MM.1S (cell line): Measurements from ENCODE around the gene TENT4A.

Experiments used
- DNase-seq: peaks from one replicate; pipeline ENCODE4 v3.0.0-alpha.2; 2015
- H2AFZ ChIP-seq: fragments of 300-600 bp; sonication (generic); 2 replicates; pipeline ENCODE4 v1.6.0; 2016; ENCODE audit warnings: antibody characterized with exemption, low read length
- H3F3A ChIP-seq: fragments of 300-600 bp; sonication (generic); 2 replicates; pipeline ENCODE4 v1.6.1; 2016; ENCODE audit warnings: mild to moderate bottlenecking, antibody characterized with exemption, low read length, moderate library complexity, mixed read lengths; ENCODE audit not compliant: insufficient read depth
- H3K27ac ChIP-seq: fragments of 300-600 bp; sonication (generic); 2 replicates; pipeline ENCODE4 v1.5.1; 2016; ENCODE audit warnings: mild to moderate bottlenecking, low read length
- H3K27me3 ChIP-seq: fragments of 300-600 bp; sonication (generic); replicated peaks from 2 replicates; pipeline ENCODE4 v1.6.0; 2016; ENCODE audit warnings: low read length; ENCODE audit not compliant: insufficient read depth
- H3K36me3 ChIP-seq: fragments of 300-600 bp; sonication (generic); replicated peaks from 2 replicates; pipeline ENCODE4 v1.6.1; 2016; ENCODE audit warnings: mild to moderate bottlenecking, low read length, mixed read lengths; ENCODE audit not compliant: insufficient read depth
- H3K4me1 ChIP-seq: fragments of 300-600 bp; sonication (generic); 2 replicates; pipeline ENCODE4 v1.6.1; 2016; ENCODE audit warnings: low read length, mixed read lengths
- H3K4me2 ChIP-seq: fragments of 300-600 bp; sonication (generic); 2 replicates; pipeline ENCODE4 v1.6.0; 2016; ENCODE audit warnings: low read depth, low read length
- H3K4me3 ChIP-seq: fragments of 300-600 bp; sonication (generic); 2 replicates; pipeline ENCODE4 v1.5.1; 2016; ENCODE audit warnings: low read length, mixed read lengths
- H3K79me2 ChIP-seq: fragments of 300-600 bp; sonication (generic); 2 replicates; pipeline ENCODE4 v1.6.1; 2016; ENCODE audit warnings: mixed run types, low read length, mixed read lengths
- H3K9ac ChIP-seq: fragments of 300-600 bp; sonication (generic); 2 replicates; pipeline ENCODE4 v1.6.1; 2016; ENCODE audit warnings: low read length, mixed read lengths
- H3K9me2 ChIP-seq: fragments of 300-600 bp; sonication (generic); replicated peaks from 2 replicates; pipeline ENCODE4 v1.6.1; 2016; ENCODE audit warnings: mild to moderate bottlenecking, low read length, mixed read lengths; ENCODE audit not compliant: insufficient read depth
- H3K9me3 ChIP-seq: fragments of 300-600 bp; sonication (generic); replicated peaks from 2 replicates; pipeline ENCODE4 v1.6.1; 2016; ENCODE audit warnings: mild to moderate bottlenecking, low read length, mixed read lengths; ENCODE audit not compliant: insufficient read depth
- H4K20me1 ChIP-seq: fragments of 300-600 bp; sonication (generic); 2 replicates; pipeline ENCODE4 v1.6.1; 2016; ENCODE audit warnings: mild to moderate bottlenecking, low read length, moderate library complexity, mixed read lengths; ENCODE audit not compliant: insufficient read depth
- EZH2 ChIP-seq: fragments of 300-600 bp; sonication (generic); optimal IDR thresholded peaks from 2 replicates; pipeline ENCODE3; 2017; ENCODE audit warnings: low read depth, mild to moderate bottlenecking, antibody characterized with exemption, low read length, mixed read lengths
- EZH2phosphoT487 ChIP-seq: fragments of 300-600 bp; sonication (generic); IDR thresholded peaks from 2 replicates; pipeline ENCODE4 v1.6.1; 2018; ENCODE audit warnings: antibody characterized with exemption, low read length
- TF ChIP-seq, protein P1 (sequence below): fragments of 300-600 bp; sonication (generic); IDR thresholded peaks from 2 replicates; pipeline ENCODE4 v1.5.1; 2016; ENCODE audit warnings: antibody characterized with exemption, low read length, mixed read lengths

TENT4A gene

DNA sequence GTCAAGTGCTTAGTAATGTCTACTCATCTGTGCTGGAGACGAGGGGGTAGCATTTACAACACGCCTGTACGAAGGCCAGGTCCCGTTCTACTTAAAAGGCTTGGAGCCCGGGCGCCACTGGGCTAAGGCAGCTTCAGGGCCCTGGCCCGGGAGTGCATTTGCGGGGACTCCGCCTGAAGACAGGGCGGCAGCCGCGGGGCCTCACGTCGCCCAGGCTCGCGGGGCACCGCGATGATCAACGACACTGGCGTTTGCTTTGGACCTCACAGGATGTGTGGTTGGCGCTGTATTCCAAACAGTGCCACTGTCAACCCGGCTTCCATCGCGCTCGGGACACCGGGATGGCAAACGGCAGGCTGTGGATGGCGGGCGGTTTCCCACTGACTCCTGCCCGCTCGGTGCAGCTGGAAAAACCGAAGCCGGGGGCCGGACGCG is 1.1 kb upstream of the TENT4A start:
- no peak for TF ChIP-seq EZH2phosphoT487
- no peak for TF ChIP-seq EZH2
- TF ChIP-seq, protein P1, sequence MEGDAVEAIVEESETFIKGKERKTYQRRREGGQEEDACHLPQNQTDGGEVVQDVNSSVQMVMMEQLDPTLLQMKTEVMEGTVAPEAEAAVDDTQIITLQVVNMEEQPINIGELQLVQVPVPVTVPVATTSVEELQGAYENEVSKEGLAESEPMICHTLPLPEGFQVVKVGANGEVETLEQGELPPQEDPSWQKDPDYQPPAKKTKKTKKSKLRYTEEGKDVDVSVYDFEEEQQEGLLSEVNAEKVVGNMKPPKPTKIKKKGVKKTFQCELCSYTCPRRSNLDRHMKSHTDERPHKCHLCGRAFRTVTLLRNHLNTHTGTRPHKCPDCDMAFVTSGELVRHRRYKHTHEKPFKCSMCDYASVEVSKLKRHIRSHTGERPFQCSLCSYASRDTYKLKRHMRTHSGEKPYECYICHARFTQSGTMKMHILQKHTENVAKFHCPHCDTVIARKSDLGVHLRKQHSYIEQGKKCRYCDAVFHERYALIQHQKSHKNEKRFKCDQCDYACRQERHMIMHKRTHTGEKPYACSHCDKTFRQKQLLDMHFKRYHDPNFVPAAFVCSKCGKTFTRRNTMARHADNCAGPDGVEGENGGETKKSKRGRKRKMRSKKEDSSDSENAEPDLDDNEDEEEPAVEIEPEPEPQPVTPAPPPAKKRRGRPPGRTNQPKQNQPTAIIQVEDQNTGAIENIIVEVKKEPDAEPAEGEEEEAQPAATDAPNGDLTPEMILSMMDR: no peak
- DNase-seq: peak; percentile 64
- Histone ChIP-seq H3K4me1 (peaks cover 42% of the 10 kb centered on the region), H3K36me3 (no peaks in the 10 kb centered on the region), H3K27me3 (no peaks in the 10 kb centered on the region), H3K79me2 (peaks cover 29% of the 10 kb centered on the region), H3K9me3 (no peaks in the 10 kb centered on the region), H2AFZ (peak overlapping the region; percentile 54), H3K9me2 (no peaks in the 10 kb centered on the region), H3K27ac (peak overlapping the region; percentile 97), H3F3A (peaks cover 41% of the 10 kb centered on the region), H3K9ac (peak overlapping the region; percentile 85), H4K20me1 (peaks cover 16% of the 10 kb centered on the region), H3K4me3 (peak overlapping the region; percentile 89), H3K4me2 (peak overlapping the region; percentile 76)

DNA sequence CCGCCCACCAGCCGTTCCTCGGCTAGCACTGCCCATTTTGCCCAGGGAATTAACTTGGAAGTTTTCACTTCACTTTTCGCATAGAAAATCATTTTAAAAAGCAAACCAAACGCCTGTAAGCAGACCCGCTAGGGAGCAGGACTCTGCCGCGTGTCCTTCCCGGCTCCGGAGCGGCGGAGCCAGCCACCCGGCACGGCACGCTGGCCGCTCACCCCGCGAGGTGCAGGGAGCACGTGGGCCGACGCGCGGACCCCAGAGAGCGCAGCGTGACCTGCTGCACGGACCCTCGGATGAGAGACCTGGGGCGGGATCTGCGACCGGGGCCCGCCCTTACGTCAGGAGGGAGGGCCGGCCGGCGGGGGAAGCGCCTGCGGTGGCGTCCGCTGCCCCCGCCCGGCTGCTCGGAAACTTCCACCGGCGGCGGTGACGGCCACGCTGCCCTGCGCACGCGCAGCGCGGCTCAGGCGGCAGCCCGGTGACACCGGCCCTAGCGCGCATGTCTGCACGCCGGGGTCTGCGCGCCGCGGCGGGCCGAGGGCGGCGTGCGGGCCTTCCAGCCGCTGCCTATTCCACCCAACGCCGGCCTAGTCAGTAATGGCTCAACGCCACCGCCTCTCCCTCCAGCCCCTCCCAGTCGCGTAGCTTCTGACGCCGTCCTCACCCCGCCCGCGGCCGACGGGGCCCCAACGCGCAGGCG is 507 bp upstream of the TENT4A start:
- peaks cover 41% of the 10 kb centered on the region for H3F3A ChIP-seq
- H3K4me1 ChIP-seq: peaks cover 47% of the 10 kb centered on the region
- peaks cover 18% of the 10 kb centered on the region for H4K20me1 ChIP-seq
- H3K4me2 ChIP-seq: peak overlapping the region; percentile 76
- H3K9me3 ChIP-seq: no peaks in the 10 kb centered on the region
- no peaks in the 10 kb centered on the region for H3K9me2 ChIP-seq
- peaks cover 34% of the 10 kb centered on the region for H3K79me2 ChIP-seq
- DNase-seq: peak; percentile 96
- H3K36me3 ChIP-seq: no peaks in the 10 kb centered on the region
- peak overlapping the region; percentile 85 for H3K9ac ChIP-seq
- H3K27ac ChIP-seq: peak overlapping the region; percentile 97
- no peak for TF ChIP-seq EZH2
- no peak for TF ChIP-seq EZH2phosphoT487
- TF ChIP-seq, protein P1: no peak
- peak overlapping the region; percentile 54 for H2AFZ ChIP-seq
- H3K27me3 ChIP-seq: no peaks in the 10 kb centered on the region
- H3K4me3 ChIP-seq: peak overlapping the region; percentile 89

DNA sequence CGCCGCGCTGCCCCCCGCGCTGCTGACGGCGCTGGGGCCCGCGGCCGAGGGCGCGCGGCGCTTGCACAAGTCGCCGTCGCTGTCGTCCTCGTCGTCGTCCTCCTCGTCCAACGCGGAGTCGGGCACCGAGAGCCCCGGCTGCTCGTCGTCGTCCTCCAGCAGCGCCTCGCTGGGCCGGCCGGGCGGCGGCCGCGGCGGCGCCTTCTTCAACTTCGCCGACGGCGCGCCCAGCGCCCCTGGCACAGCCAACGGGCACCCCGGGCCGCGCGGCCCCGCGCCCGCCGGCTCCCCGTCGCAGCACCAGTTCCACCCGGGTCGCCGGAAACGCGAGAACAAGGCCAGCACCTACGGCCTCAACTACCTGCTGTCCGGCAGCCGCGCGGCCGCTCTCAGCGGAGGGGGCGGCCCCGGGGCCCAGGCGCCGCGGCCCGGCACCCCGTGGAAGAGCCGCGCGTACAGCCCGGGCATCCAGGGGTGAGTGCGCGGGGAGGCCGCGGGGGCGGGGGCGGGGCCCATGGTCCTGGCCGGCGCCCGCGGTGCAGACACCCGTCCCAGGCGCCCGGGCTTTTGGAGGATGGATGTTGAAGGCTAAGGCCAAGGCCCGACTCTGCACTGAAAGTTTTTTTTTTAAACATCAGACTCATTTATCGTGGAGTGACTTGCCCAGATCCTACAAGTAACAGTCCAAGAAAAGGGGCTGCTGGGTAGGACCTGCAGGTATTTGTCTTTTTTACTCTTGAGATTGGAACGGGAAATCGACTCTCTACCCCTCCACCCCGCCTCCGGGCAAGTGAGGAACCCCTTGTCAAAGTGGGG is 1.2 kb downstream of the TENT4A start:
- H3K79me2 ChIP-seq: peaks cover 51% of the 10 kb centered on the region
- H3K4me2 ChIP-seq: peak overlapping the region; percentile 91
- H3K9me2 ChIP-seq: no peaks in the 10 kb centered on the region
- no peak for TF ChIP-seq EZH2phosphoT487
- TF ChIP-seq, protein P1: no peak
- no peak for TF ChIP-seq EZH2
- H3K4me3 ChIP-seq: peak overlapping the region; percentile 68
- peak; percentile 35 for DNase-seq
- H3K9me3 ChIP-seq: no peaks in the 10 kb centered on the region
- peak overlapping the region; percentile 60 for H3K9ac ChIP-seq
- no peaks in the 10 kb centered on the region for H3K27me3 ChIP-seq
- no peak overlapping the region; the same call in 1 of the 2 replicates for H3K27ac ChIP-seq
- peaks cover 39% of the 10 kb centered on the region for H3K4me1 ChIP-seq
- H3K36me3 ChIP-seq: peaks cover 5% of the 10 kb centered on the region; the same call in 1 of the 2 replicates
- H2AFZ ChIP-seq: no peak overlapping the region
- peaks cover 18% of the 10 kb centered on the region for H4K20me1 ChIP-seq
- peaks cover 27% of the 10 kb centered on the region for H3F3A ChIP-seq
